ENCODE data around the gene ERC1.

DNA sequence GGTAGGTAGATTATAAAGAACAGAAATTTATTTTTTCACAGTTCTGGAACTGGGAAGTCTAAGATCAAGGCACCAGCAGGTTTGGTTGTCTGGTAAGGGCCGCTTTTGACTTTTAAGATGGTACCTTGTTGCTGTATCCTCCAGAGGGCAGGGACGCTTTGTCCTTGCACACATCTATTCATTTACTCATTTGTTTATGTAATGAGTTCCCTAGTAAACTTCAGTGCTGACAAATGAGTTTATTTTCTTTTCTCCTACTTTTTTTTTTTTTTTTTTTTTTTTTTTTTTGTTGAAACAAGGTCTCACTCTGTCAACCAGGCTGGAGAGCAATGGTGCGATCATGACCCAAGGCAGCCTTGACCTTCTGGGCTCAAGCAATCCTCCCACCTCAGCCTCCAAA, 407.6 kb downstream of the ERC1 start:
- TF ChIP-seq, protein P1, sequence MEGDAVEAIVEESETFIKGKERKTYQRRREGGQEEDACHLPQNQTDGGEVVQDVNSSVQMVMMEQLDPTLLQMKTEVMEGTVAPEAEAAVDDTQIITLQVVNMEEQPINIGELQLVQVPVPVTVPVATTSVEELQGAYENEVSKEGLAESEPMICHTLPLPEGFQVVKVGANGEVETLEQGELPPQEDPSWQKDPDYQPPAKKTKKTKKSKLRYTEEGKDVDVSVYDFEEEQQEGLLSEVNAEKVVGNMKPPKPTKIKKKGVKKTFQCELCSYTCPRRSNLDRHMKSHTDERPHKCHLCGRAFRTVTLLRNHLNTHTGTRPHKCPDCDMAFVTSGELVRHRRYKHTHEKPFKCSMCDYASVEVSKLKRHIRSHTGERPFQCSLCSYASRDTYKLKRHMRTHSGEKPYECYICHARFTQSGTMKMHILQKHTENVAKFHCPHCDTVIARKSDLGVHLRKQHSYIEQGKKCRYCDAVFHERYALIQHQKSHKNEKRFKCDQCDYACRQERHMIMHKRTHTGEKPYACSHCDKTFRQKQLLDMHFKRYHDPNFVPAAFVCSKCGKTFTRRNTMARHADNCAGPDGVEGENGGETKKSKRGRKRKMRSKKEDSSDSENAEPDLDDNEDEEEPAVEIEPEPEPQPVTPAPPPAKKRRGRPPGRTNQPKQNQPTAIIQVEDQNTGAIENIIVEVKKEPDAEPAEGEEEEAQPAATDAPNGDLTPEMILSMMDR (IDR thresholded peaks at IDR 0.05): peak in 2 of 5 experiments; percentile 8 to 13
- TF ChIP-seq POLR2A (IDR thresholded peaks at IDR 0.05): no peak
- no peak for TF ChIP-seq POLR2AphosphoS5 (IDR thresholded peaks at IDR 0.05)
- no peak for TF ChIP-seq EP300 (IDR thresholded peaks at IDR 0.05; ENCODE audit: low read depth)
